DND-41 (cell line): Measurements from ENCODE around the gene ADAM33.

Source experiments
- CTCF ChIP-seq: IDR thresholded peaks from 2 replicates; pipeline ENCODE4 v1.5.1; 2012; ENCODE audit warnings: borderline replicate concordance, low read length, moderate library complexity, mild to moderate bottlenecking; ENCODE audit not compliant: poor library complexity, severe bottlenecking; ENCODE audit errors: extremely low read depth
- EZH2 ChIP-seq: IDR thresholded peaks from 3 replicates; pipeline ENCODE4 v1.6.1; 2012; ENCODE audit warnings: borderline replicate concordance, low read depth, mild to moderate bottlenecking, moderate library complexity, low read length, inconsistent platforms; ENCODE audit not compliant: severe bottlenecking

- TF ChIP-seq CTCF = no peak
- TF ChIP-seq EZH2 = no peak
Observed at GRCh38 chr20:3721912-3722311, 40.1 kb upstream of the ADAM33 start.
